ENCODE measurements around the gene LRRC75A. TPM values are rescaled to one million over a fixed set of nuclear protein-coding genes. Genes with fewer than 3 reads are reported as not detected.

Gene LRRC75A
- total and polyA plus RNA-seq, 2 of the 8 experiments (the other 6 are each of a cell fraction or from before 2014, with no cell fraction given) = 9.7 to 9.9 TPM

DNA sequence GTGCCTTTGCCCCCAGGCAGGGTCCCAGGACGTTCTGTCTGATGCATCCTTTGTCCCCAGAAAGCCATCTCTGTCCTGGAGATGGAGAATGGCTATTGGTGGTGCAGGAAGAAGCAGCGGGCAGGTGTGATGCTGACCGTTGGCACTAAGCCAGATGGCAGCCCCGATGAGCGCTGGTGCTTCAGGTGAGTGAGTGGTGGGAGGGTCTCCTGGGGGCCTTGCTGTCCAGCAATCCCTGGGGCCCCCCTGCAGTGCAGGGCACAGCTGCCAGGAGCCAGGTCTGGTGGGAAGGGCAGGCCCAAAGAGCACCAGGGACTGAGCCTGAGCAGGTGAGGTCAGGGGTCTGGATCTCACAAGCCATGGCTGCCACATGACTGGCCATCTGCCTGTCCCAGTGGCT lies 58.5 kb downstream of the LRRC75A start:
- H3K4ac ChIP-seq (replicated peaks; ENCODE audit: insufficient read length, low read depth, low read length) = no peak overlapping the region
- no peak overlapping the region for H2BK15ac ChIP-seq (ENCODE audit: low read length)
- CTCF ChIA-PET (ENCODE audit: partially characterized antibody) = interaction anchor here (1.3 kb wide), 1 partner anchor 18 kb away, joined by 5 read pairs; the partner anchor contains the start of gene TRPV2
- H3K56ac ChIP-seq (replicated peaks; ENCODE audit: insufficient read length, low read depth, low read length) = no peak overlapping the region
- FAIRE-seq (no peak), DNase-seq (ENCODE audit: low read depth in 1 of 2, low spot score in 2 of 2) (no peak)
- H4K91ac ChIP-seq (replicated peaks; ENCODE audit: insufficient read length, low read length) = no peak overlapping the region
- no peaks in the 10 kb centered on the region for H3K79me2 ChIP-seq (ENCODE audit: control insufficient read depth in 1 of 2, insufficient read depth in 2 of 2, low read length in 2 of 2)
- H4K5ac ChIP-seq (ENCODE audit: insufficient read length, low read depth, low read length) = no peak overlapping the region
- no peak overlapping the region for H2BK120ac ChIP-seq (replicated peaks; ENCODE audit: low read depth, low read length)
- H3K27me3 ChIP-seq (replicated peaks in 1 of 4; ENCODE audit: control insufficient read depth in 3 of 4, extremely low read depth in 1 of 4, insufficient read depth in 3 of 4, low read length in 3 of 4) = no peaks in the 10 kb centered on the region; a peak in 1 of 7 replicates
- H2BK12ac ChIP-seq (ENCODE audit: low read depth, low read length) = 0 out of 2 replicates have a peak overlapping the region, but pooled peaks have one; percentile 33
- no peaks in the 10 kb centered on the region for H3K79me1 ChIP-seq (ENCODE audit: low read depth, low read length)
- no peak overlapping the region for H3K18ac ChIP-seq (ENCODE audit: extremely low read depth, low read length)
- no peak overlapping the region for H2AFZ ChIP-seq (ENCODE audit: low read length)
- no peaks in the 10 kb centered on the region for H3K9me3 ChIP-seq (ENCODE audit: insufficient read depth in 2 of 2, low read depth in 1 of 2, low read length in 1 of 2)
- H2AK5ac ChIP-seq (ENCODE audit: low read depth, low read length) = peak overlapping the region; percentile 15; the same call in 1 of the 2 replicates
- no peaks in the 10 kb centered on the region for H3K36me3 ChIP-seq (ENCODE audit: control insufficient read depth in 2 of 4, insufficient read depth in 4 of 4, low read length in 3 of 4)
- WGBS, 2 experiments (ENCODE audit: extremely low coverage in 1 of 2, insufficient coverage in 1 of 2, insufficient read length in 1 of 2, insufficient replicate concordance in 2 of 2, low coverage in 1 of 2, low lambda C conversion rate in 2 of 2, missing lambda C conversion rate in 1 of 2) = 85% methylated on average over 4 of the region's 5 CpGs; no CpG with 5 or more reads in 1 of the 2 experiments
- H3K27ac ChIP-seq (ENCODE audit: low read depth, low read length) = no peak overlapping the region
- H3K4me2 ChIP-seq (ENCODE audit: insufficient read depth in 1 of 2, low read depth in 2 of 2, low read length in 2 of 2) = no peak overlapping the region
- H4K20me1 ChIP-seq (replicated peaks in 1 of 2; ENCODE audit: control insufficient read depth in 1 of 2, insufficient read depth in 2 of 2, low read length in 2 of 2) = no peaks in the 10 kb centered on the region
- no peak overlapping the region; the same call in none of the 2 replicates for H2BK20ac ChIP-seq (ENCODE audit: low read length)
- H2BK5ac ChIP-seq (ENCODE audit: low read depth, low read length) = 0 out of 2 replicates have a peak overlapping the region, but pooled peaks have one; percentile 16
- no peak overlapping the region for H3K23ac ChIP-seq (ENCODE audit: insufficient read length)
- no peak overlapping the region for H3K14ac ChIP-seq (ENCODE audit: insufficient read length)
- peaks cover 4% of the 10 kb centered on the region for H3K23me2 ChIP-seq (ENCODE audit: low read depth, low read length)
- H3K4me1 ChIP-seq (replicated peaks in 1 of 4; ENCODE audit: control insufficient read depth in 3 of 4, insufficient read depth in 4 of 4, low read length in 3 of 4) = peaks cover 3 to 13% (median 6%) of the 10 kb centered on the region in 4 experiments
- H3K4me3 ChIP-seq (ENCODE audit: extremely low read depth in 1 of 4, insufficient read depth in 2 of 4, low read depth in 3 of 4, low read length in 4 of 4) = no peak overlapping the region
- no peak overlapping the region for H3K9ac ChIP-seq (replicated peaks in 1 of 4; ENCODE audit: extremely low read depth in 1 of 4, low read depth in 3 of 4, low read length in 3 of 4)
- POLR2A ChIA-PET (ENCODE audit: partially characterized antibody) = interaction anchor here (1.3 kb wide), 1 partner anchor 10 kb away, joined by 4 read pairs; no protein-coding TSS in a partner anchor
- no peak overlapping the region; the same call in 1 of the 2 replicates for H4K8ac ChIP-seq (ENCODE audit: extremely low read depth, insufficient read depth, low read length)
- no peak for TF ChIP-seq RFX5 (IDR thresholded peaks at IDR 0.05; ENCODE audit: borderline replicate concordance, low read depth, low read length)
- TF ChIP-seq, protein P1, sequence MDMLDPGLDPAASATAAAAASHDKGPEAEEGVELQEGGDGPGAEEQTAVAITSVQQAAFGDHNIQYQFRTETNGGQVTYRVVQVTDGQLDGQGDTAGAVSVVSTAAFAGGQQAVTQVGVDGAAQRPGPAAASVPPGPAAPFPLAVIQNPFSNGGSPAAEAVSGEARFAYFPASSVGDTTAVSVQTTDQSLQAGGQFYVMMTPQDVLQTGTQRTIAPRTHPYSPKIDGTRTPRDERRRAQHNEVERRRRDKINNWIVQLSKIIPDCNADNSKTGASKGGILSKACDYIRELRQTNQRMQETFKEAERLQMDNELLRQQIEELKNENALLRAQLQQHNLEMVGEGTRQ (IDR thresholded peaks at IDR 0.05; ENCODE audit: low read length) = no peak
- no peak for TF ChIP-seq MAFK (IDR thresholded peaks at IDR 0.05; ENCODE audit: low read depth, low read length)
- no peak for TF ChIP-seq ASH2L (IDR thresholded peaks at IDR 0.05; ENCODE audit: low read length)
- no peak for TF ChIP-seq CBX8 (IDR thresholded peaks at IDR 0.05; ENCODE audit: borderline replicate concordance, low read depth, low read length)
- no peak for TF ChIP-seq KDM4A (IDR thresholded peaks at IDR 0.05; ENCODE audit: low read depth, low read length, severe bottlenecking)
- no peak for TF ChIP-seq KDM5A (IDR thresholded peaks at IDR 0.05; ENCODE audit: low read length)
- TF ChIP-seq SAP30 (IDR thresholded peaks at IDR 0.05; ENCODE audit: insufficient read depth, insufficient replicate concordance, low read length) = no peak
- TF ChIP-seq SP4 (IDR thresholded peaks at IDR 0.05; ENCODE audit: low read length) = no peak
- no peak for TF ChIP-seq TBP (IDR thresholded peaks at IDR 0.05; ENCODE audit: low read depth, low read length)
- TF ChIP-seq RXRA (IDR thresholded peaks at IDR 0.05; ENCODE audit: insufficient read depth, low read depth, low read length) = no peak
- no peak for TF ChIP-seq HDAC6 (IDR thresholded peaks at IDR 0.05; ENCODE audit: low read depth, low read length)
- TF ChIP-seq TCF12 (IDR thresholded peaks at IDR 0.05; ENCODE audit: low read depth, low read length) = no peak
- no peak for TF ChIP-seq SP1 (IDR thresholded peaks at IDR 0.05; ENCODE audit: low read depth, low read length)

Measured in H1 (cell line).